Amniotic epithelial cell (primary cell): ENCODE data around the gene IL37.
A peak's percentile ranks its signal among the peaks of the same experiment; 100 is the strongest.
"Not testable (repeated sequence)": the region's sequence is repeated elsewhere in the genome, so short reads cannot be mapped to it uniquely, and the experiment has no call there.

Experiments
- DNase-seq: peaks from one replicate; pipeline ENCODE4 v3.0.0-alpha.2; 2010; ENCODE audit warnings: low read depth

The IL37 gene

GRCh38 chr2:112889976-112890375 is 21.0 kb upstream of the IL37 start:
- no peak for DNase-seq

GRCh38 chr2:112891385-112891831 is 19.6 kb upstream of the IL37 start:
- no peak for DNase-seq

- DNase-seq = peak; percentile 46
Measured at GRCh38 chr2:112893752-112894151, 17.2 kb upstream of the IL37 start.

DNA sequence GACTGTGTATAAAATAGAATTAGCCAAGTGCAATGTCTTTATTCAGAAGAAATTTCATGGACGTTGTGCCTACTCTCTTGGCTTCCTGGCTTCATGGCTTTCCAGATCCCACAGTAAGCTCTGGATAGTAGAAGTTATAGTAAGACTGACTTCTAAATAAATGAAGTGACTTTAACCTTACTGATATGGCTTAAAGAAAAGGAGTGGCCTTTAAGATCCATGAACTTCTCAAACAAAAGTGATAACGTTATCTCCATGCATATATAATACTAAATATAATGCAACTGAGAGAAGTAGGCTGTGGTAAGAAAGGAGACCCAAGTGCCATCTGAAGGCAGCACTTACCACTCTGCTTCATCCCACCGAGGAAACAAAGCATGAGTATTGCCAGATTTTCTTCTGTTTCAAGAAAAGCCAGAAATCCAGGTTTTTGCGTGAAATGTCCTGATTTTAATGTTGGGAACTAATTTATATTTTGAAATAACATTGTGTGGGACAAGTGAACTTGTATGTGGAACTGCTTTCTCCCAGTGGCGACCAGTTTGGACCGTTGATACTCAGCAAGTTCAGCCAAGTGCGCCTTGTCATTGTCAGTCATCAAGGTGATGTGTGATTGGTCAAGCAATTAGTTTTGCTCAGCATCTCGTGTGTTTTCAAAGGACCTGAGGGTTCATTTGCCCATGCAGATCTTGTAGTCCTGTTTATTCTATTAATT is 13.9 kb upstream of the IL37 start:
- DNase-seq = no peak

DNA sequence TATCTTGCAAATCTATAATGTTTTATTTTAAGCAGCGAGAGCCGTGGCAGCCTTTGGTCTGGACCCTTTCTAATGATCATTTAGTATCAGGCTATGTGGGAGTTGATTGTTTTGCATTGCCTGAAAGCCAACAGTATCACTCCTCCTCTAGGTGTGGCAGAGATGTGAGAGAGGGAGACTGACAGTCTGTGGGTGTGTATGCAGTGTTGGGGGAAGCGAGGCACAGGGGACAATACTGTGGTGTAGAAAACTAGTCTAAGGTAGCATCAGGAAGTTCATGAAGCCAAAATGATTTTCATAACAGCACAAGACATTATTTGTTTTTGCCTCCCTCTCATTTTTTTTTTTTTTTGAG is 13.4 kb upstream of the IL37 start:
- DNase-seq = no peak

GRCh38 chr2:112901431-112902065 is 9.4 kb upstream of the IL37 start:
- DNase-seq = not testable (repeated sequence)

- no peak for DNase-seq
Measured at GRCh38 chr2:112902816-112903215, 8.1 kb upstream of the IL37 start.

- no peak for DNase-seq
Measured at GRCh38 chr2:112904883-112905282, 6.1 kb upstream of the IL37 start.

GRCh38 chr2:112906276-112906675 is 4.7 kb upstream of the IL37 start:
- DNase-seq = no peak

DNA sequence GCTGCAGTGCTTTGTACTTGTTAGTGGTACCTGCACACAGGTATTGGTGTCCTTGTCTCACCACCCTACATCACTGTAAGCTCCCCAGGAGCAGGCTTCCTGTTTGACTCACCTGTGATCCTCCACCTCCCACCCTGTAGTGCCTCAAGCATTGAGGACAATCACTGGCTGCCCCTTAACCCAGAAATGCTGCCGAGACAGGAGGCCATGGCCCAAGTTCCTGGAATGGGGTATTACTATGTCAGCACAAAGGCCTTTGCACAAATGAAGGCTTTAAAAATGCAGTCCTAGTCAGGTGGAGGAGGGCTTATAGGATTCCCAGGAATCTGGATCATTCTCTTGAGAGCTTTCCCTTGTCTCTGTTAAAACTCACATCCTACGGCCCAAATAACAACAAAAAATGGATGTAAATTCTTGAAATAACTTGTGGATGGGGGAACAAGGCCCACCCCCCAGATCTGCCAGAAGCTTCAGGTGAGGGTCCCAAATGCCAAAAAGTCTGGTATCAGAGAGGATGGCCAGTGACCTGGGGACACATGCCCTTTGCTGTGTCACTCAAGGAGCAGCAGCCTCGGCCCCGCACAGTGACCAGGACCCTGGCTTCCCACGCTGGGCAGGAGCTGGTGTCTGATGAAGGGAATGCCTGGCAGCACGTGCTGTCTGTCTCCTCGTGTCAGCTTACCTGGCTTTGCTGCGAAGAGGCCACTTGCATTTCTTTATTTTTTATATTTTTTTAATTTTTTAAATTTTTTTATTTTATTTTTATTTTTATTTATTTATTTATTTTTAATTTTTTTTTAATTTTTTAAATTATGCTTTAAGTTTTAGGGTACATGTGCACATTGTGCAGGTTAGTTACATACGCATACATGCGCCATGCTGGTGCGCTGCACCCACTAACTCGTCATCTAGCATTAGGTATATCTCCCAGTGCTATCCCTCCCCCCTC is 3.7 kb upstream of the IL37 start:
- no peak for DNase-seq

- DNase-seq = not testable (repeated sequence)
Measured at GRCh38 chr2:112908559-112908958, 2.4 kb upstream of the IL37 start.

DNA sequence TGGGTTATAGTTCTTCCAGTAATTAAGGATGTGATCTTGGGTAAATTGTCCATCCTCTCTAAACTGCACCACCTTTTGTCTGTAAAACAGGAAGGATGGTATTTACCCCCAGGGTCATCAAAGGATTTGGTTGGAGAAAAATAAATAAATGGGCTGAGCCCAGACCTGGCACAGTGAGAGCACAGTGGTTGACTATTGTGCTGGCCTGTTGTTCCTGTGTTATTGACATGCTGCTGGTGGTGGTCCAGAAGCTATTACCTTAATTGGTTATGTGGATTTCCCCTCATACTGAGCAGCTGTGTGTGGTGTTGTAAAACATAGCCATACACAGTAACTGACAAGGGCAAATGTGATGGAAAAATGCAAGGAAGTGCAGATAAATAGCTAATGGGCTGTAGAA is 746 bp upstream of the IL37 start:
- DNase-seq = no peak

DNA sequence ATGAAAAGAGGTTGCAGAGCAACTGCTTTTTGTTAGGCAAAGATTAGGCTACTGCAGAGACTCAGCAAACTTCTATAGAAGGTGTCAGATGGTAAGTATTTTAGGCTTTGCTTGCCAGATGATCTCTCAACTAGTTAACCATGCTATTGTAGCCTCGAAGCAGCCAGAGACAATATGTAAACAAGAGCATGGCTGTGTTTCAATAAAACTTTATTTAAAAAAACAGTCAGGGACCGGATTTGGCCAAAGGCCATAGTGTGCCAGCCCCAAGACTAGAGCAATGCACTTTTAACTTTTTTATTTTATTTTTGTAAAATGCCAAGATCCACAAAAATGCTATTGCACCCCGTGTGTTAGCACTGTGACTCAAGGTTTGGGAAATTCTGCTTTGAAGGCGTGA is 1.4 kb downstream of the IL37 start:
- no peak for DNase-seq

- DNase-seq = no peak
Measured at GRCh38 chr2:112915300-112916144, 4.6 kb downstream of the IL37 start.

DNA sequence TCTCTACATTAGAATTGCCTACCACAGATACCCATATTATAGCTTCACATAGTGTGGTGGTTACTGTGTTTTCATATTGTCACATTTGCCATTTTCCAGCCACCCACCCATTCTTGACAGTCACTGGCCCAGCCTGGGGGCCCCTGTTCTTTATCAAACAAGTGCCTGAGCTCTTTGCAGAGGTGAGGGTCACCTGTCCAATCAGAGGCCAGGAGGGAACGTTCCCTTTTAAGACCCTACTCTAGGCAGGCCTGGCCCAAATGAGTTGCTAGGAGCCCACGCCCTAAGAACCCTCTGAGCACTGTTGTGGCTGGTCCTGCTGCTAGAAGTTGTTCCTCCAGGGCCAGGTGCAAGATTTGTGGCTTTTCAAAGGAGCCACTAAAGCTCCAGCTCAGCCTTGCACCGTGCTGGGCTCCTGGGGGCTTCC is 5.2 kb downstream of the IL37 start:
- no peak for DNase-seq

DNA sequence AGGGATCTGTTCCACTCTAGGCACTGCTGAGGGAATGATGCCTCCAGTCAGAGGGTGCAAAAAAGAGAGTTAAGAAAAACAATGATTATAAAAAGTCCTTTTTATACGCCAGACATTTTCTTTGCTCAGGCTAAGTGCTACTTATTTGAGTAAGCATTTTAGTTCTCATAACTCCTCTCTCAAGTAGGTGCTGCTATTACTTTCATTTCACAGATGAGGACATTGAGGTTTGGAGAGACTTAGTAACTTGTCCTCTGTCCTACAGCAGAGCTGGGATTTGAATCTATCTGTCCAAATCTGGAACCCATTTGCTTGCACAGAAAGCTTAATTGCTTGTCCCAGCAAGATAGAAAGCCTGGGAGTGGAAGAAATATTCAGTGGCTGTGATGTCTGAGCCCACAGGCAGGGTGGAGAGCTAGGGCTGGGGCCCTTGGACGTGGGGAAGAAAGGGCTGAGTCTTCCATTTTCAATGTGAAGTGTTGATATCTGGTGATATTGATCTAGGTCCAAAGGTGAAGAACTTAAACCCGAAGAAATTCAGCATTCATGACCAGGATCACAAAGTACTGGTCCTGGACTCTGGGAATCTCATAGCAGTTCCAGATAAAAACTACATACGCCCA is 5.8 kb downstream of the IL37 start:
- no peak for DNase-seq

DNA sequence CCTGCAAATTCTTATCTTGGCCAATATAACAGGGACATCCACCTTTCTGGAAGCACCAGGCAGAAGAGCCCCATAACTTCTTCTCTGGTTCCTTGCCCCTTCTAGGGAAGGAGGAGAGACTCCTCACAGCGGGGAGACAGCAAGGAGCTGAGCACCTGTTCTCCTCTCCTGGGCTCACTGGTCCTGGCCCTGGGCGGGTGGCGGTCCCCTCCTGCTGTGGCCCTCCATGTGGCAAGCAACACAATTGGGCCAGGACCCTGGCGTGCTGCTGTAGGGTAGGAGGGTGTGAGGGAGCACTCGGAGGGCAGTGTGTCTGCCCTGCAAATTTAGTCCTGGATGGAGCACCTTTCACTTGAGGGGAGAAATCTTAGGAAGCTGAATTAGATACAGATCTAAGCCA is 6.9 kb downstream of the IL37 start:
- DNase-seq = no peak

GRCh38 chr2:112918256-112918655 is 7.3 kb downstream of the IL37 start:
- DNase-seq = no peak

- no peak for DNase-seq
Measured at GRCh38 chr2:112919086-112919485, 8.1 kb downstream of the IL37 start.

DNA sequence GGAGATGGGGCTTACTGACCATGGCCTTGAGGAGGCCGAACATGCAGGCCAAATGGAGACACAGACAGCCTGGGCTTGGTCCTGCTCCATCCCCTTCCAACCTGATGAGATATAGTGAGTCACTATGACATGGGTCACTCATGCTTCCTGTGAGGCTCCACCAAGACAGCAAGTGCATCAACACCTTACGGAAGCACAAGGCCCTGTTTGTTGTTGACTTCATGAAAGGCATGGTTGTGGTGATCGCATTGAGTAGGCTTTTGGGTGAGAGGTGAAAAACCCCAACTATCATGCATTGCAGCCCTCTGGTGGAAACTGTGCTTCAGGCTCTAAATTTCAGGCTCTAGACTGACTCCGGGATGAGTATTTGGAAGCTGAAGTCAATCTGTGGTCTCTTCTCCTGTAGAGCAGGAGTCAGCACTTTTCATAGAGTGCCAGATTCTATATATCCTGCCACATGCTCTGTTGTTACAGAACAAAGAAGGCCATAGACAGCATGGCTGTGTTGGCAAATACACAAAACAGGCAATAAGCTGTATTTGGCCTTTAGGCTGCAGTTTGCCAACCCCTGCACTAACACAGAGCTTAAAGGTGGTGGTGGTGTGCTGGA is 10.1 kb downstream of the IL37 start:
- peak; percentile 5 for DNase-seq

- DNase-seq = no peak
Measured at GRCh38 chr2:112921982-112922381, 11.0 kb downstream of the IL37 start.
